HAP-1 (cell line): ENCODE measurements around the gene SLC35A3.

ENCODE experiments used
- DNase-seq, 2 experiments: peaks; one replicate each; pipeline ENCODE4 v3.0.0-alpha.2; 2016 to 2020; ENCODE audit warnings: low spot score in 2 of 2
- H3K27me3 ChIP-seq: fragments of 250-450 bp; sonication (Bioruptor Pico); 2 replicates; pipeline ENCODE4 v1.5.1; 2020; ENCODE audit warnings: low read depth, mild to moderate bottlenecking, moderate library complexity
- H3K36me3 ChIP-seq: fragments of 250-450 bp; sonication (Bioruptor Pico); replicated peaks from 2 replicates; pipeline ENCODE4 v1.5.1; 2020; ENCODE audit warnings: mild to moderate bottlenecking
- H3K4me1 ChIP-seq: fragments of 250-450 bp; sonication (Bioruptor Pico); 2 replicates; pipeline ENCODE4 v1.5.1; 2020; ENCODE audit warnings: mild to moderate bottlenecking
- H3K4me3 ChIP-seq: fragments of 250-450 bp; sonication (Bioruptor Pico); 2 replicates; pipeline ENCODE4 v1.5.1; 2020; ENCODE audit warnings: mild to moderate bottlenecking, moderate library complexity
- H3K9me3 ChIP-seq: fragments of 250-450 bp; sonication (Bioruptor Pico); 2 replicates; pipeline ENCODE4 v1.5.1; 2020; ENCODE audit warnings: mild to moderate bottlenecking, moderate library complexity
- in situ Hi-C: fragments of 300-500 bp; cut with MboI; formaldehyde crosslinking; loops from 3 replicates; pipeline ENCODE4 v1.14.3; 2020; ENCODE audit warnings: low sequenced_read_pairs, inconsistent platforms, mixed read lengths

SLC35A3 gene

GRCh38 chr1:99986656-99987225 lies 16.9 kb downstream of the SLC35A3 start:
- H3K4me1 ChIP-seq, result no peaks in the 10 kb centered on the region
- H3K9me3 ChIP-seq, result peaks cover 9% of the 10 kb centered on the region
- no peak for DNase-seq
- H3K27me3 ChIP-seq, result no peaks in the 10 kb centered on the region
- H3K4me3 ChIP-seq, result no peak overlapping the region
- in situ Hi-C loops, result no loop called here
- H3K36me3 ChIP-seq, result no peaks in the 10 kb centered on the region; the same call in 1 of the 2 replicates

- Histone ChIP-seq H3K9me3 (peaks cover 9% of the 10 kb centered on the region), H3K4me1 (no peaks in the 10 kb centered on the region), H3K4me3 (no peak overlapping the region), H3K36me3 (no peaks in the 10 kb centered on the region; the same call in 1 of the 2 replicates), H3K27me3 (no peaks in the 10 kb centered on the region)
- no peak for DNase-seq
- in situ Hi-C loops, result no loop called here
These were observed 18.5 kb downstream of the SLC35A3 start for GRCh38 chr1:99988210-99988765.

- in situ Hi-C loops, result no loop called here
- H3K4me1 ChIP-seq, result no peaks in the 10 kb centered on the region
- no peak for DNase-seq
- H3K4me3 ChIP-seq, result no peak overlapping the region
- no peaks in the 10 kb centered on the region; the same call in none of the 2 replicates for H3K36me3 ChIP-seq
- no peaks in the 10 kb centered on the region; the same call in none of the 2 replicates for H3K9me3 ChIP-seq
- H3K27me3 ChIP-seq, result no peaks in the 10 kb centered on the region
These were observed 22.4 kb downstream of the SLC35A3 start for GRCh38 chr1:99992044-99992722.

- in situ Hi-C loops, result no loop called here
- DNase-seq, result no peak
These were observed 23.1 kb downstream of the SLC35A3 start for GRCh38 chr1:99992760-99993467.

GRCh38 chr1:99993468-99993845 lies 23.7 kb downstream of the SLC35A3 start:
- Histone ChIP-seq H3K4me1 (no peaks in the 10 kb centered on the region), H3K27me3 (no peaks in the 10 kb centered on the region), H3K9me3 (no peaks in the 10 kb centered on the region; the same call in none of the 2 replicates), H3K4me3 (no peak overlapping the region), H3K36me3 (no peaks in the 10 kb centered on the region; the same call in none of the 2 replicates)
- no peak for DNase-seq
- in situ Hi-C loops, result no loop called here

More at GRCh38 chr1:99992760-99993467, 23.1 kb downstream of the SLC35A3 start:
- no peak overlapping the region for H3K4me3 ChIP-seq
- no peaks in the 10 kb centered on the region for H3K4me1 ChIP-seq
- no peaks in the 10 kb centered on the region for H3K27me3 ChIP-seq
- H3K9me3 ChIP-seq, result no peaks in the 10 kb centered on the region; the same call in none of the 2 replicates
- no peaks in the 10 kb centered on the region; the same call in none of the 2 replicates for H3K36me3 ChIP-seq

- Histone ChIP-seq H3K4me3 (no peak overlapping the region), H3K4me1 (peaks cover 4% of the 10 kb centered on the region), H3K27me3 (no peaks in the 10 kb centered on the region), H3K36me3 (no peaks in the 10 kb centered on the region; the same call in none of the 2 replicates), H3K9me3 (no peaks in the 10 kb centered on the region; the same call in none of the 2 replicates)
- in situ Hi-C loops, result no loop called here
- no peak for DNase-seq
These were observed 24.7 kb downstream of the SLC35A3 start for GRCh38 chr1:99994496-99994895.

GRCh38 chr1:99996951-99997350 lies 27.2 kb downstream of the SLC35A3 start:
- DNase-seq, result no peak
- no peaks in the 10 kb centered on the region; the same call in none of the 2 replicates for H3K36me3 ChIP-seq
- no peaks in the 10 kb centered on the region for H3K27me3 ChIP-seq
- H3K9me3 ChIP-seq, result no peaks in the 10 kb centered on the region; the same call in none of the 2 replicates
- H3K4me1 ChIP-seq, result peaks cover 12% of the 10 kb centered on the region
- H3K4me3 ChIP-seq, result no peak overlapping the region
- in situ Hi-C loops, result no loop called here

GRCh38 chr1:100001462-100001861 lies 31.7 kb downstream of the SLC35A3 start:
- DNase-seq, result no peak
- Histone ChIP-seq H3K27me3 (no peaks in the 10 kb centered on the region), H3K9me3 (peaks cover 6% of the 10 kb centered on the region; the same call in 1 of the 2 replicates), H3K36me3 (no peaks in the 10 kb centered on the region), H3K4me3 (no peak overlapping the region), H3K4me1 (peaks cover 30% of the 10 kb centered on the region)
- in situ Hi-C loops, result no loop called here

GRCh38 chr1:100005424-100005823 lies 35.6 kb downstream of the SLC35A3 start:
- Histone ChIP-seq H3K9me3 (peaks cover 6% of the 10 kb centered on the region; the same call in 1 of the 2 replicates), H3K4me3 (no peak overlapping the region), H3K36me3 (0 out of 2 replicates have a peak, but pooled peaks cover 6% of the 10 kb centered on the region), H3K4me1 (peaks cover 20% of the 10 kb centered on the region), H3K27me3 (no peaks in the 10 kb centered on the region)
- no peak for DNase-seq
- in situ Hi-C loops, result no loop called here

GRCh38 chr1:100006688-100007087 lies 36.9 kb downstream of the SLC35A3 start:
- Histone ChIP-seq H3K27me3 (no peaks in the 10 kb centered on the region), H3K36me3 (0 out of 2 replicates have a peak, but pooled peaks cover 6% of the 10 kb centered on the region), H3K4me1 (peaks cover 20% of the 10 kb centered on the region), H3K9me3 (peaks cover 6% of the 10 kb centered on the region; the same call in 1 of the 2 replicates), H3K4me3 (no peak overlapping the region)
- no peak for DNase-seq
- in situ Hi-C loops, result no loop called here

GRCh38 chr1:100009458-100009857 lies 39.7 kb downstream of the SLC35A3 start:
- in situ Hi-C loops, result no loop called here
- Histone ChIP-seq H3K4me1 (peaks cover 4% of the 10 kb centered on the region; the same call in 1 of the 2 replicates), H3K4me3 (no peak overlapping the region), H3K36me3 (0 out of 2 replicates have a peak, but pooled peaks cover 6% of the 10 kb centered on the region), H3K27me3 (no peaks in the 10 kb centered on the region), H3K9me3 (peaks cover 6% of the 10 kb centered on the region; the same call in 1 of the 2 replicates)
- DNase-seq, result no peak

- H3K27me3 ChIP-seq, result no peaks in the 10 kb centered on the region
- peaks cover under 1% of the 10 kb centered on the region for H3K4me1 ChIP-seq
- DNase-seq, result no peak
- H3K4me3 ChIP-seq, result no peak overlapping the region
- H3K9me3 ChIP-seq, result peaks cover under 1% of the 10 kb centered on the region; the same call in 1 of the 2 replicates
- in situ Hi-C loops, result no loop called here
- 0 out of 2 replicates have a peak, but pooled peaks cover 6% of the 10 kb centered on the region for H3K36me3 ChIP-seq
These were observed 41.0 kb downstream of the SLC35A3 start for GRCh38 chr1:100010804-100011203.

- H3K4me3 ChIP-seq, result no peak overlapping the region
- peaks cover 17% of the 10 kb centered on the region for H3K4me1 ChIP-seq
- no peaks in the 10 kb centered on the region for H3K36me3 ChIP-seq
- no peaks in the 10 kb centered on the region for H3K27me3 ChIP-seq
- H3K9me3 ChIP-seq, result no peaks in the 10 kb centered on the region
- DNase-seq, result no peak
- in situ Hi-C loops, result no loop called here
These were observed 49.4 kb downstream of the SLC35A3 start for GRCh38 chr1:100019220-100019619.
